Fibroblast of villous mesenchyme (primary cell): ENCODE data around the gene OAF. TPM values are rescaled to one million over a fixed set of nuclear protein-coding genes. Genes with fewer than 3 reads are reported as not detected.

Experiments
- DNase-seq: peaks from one replicate; pipeline ENCODE4 v3.0.0-alpha.2; 2010; ENCODE audit warnings: low read depth
- H3K4me3 ChIP-seq: 2 replicates; pipeline ENCODE4 v1.5.1; 2011; ENCODE audit warnings: low read depth, mild to moderate bottlenecking, low read length
- total RNA-seq: library from RNA; depleted of rRNA; stranded (reverse); fragments of >200 nt; gene quantifications from 2 replicates; pipeline ENCODE4 v1.2.3, GENCODE V29; 2012
- TF ChIP-seq, protein P1 (sequence below): IDR thresholded peaks from 2 replicates; pipeline ENCODE4 v1.5.1; 2012; ENCODE audit warnings: low read depth, mild to moderate bottlenecking, low read length; ENCODE audit not compliant: insufficient read depth

Gene OAF
- total RNA-seq, 1 donor, result 31.5 TPM

DNA sequence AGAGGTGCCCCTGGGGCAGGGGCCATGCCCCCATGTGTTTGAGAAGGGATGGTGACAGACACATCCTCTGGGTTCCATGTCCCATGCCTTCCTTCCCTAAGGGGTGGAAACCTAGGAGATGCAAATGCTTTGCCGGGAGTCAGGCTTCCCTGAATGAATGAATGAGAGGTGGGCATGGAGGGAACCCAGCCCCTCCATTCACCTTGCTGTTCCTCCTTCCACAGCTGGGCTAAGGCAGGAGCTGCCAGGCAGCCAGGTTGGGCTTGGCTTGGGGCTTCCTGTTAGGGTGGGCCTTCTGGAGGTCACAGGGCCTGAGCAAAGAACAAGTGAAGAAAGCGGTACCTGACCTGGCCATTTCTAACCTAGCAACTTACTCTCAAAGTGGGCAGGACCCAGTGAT lies 30.0 kb downstream of the OAF start:
- TF ChIP-seq, protein P1, sequence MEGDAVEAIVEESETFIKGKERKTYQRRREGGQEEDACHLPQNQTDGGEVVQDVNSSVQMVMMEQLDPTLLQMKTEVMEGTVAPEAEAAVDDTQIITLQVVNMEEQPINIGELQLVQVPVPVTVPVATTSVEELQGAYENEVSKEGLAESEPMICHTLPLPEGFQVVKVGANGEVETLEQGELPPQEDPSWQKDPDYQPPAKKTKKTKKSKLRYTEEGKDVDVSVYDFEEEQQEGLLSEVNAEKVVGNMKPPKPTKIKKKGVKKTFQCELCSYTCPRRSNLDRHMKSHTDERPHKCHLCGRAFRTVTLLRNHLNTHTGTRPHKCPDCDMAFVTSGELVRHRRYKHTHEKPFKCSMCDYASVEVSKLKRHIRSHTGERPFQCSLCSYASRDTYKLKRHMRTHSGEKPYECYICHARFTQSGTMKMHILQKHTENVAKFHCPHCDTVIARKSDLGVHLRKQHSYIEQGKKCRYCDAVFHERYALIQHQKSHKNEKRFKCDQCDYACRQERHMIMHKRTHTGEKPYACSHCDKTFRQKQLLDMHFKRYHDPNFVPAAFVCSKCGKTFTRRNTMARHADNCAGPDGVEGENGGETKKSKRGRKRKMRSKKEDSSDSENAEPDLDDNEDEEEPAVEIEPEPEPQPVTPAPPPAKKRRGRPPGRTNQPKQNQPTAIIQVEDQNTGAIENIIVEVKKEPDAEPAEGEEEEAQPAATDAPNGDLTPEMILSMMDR, result no peak
- no peak for DNase-seq
- H3K4me3 ChIP-seq, result no peak overlapping the region

DNA sequence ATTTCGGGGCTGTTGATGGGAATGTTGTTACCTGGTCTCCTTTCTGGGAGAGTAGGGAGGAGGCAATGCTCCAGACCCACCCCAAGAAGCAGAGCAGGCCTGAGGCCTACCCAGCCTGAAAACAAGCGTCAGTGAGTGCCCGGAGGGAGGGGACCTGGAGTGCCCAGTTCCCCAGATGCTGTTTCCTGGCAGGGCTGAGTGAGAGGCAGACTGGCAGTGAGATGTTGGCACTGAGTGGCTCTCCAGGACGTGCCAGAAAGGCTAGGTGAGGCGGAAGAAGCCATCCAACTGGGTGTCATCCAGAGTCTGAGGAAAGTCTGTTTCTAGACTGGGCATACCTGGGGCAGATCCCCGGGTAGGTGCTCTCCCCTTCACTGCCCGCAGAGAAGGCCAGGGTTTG lies 30.4 kb downstream of the OAF start:
- TF ChIP-seq, protein P1, result no peak
- no peak overlapping the region for H3K4me3 ChIP-seq
- no peak for DNase-seq

DNA sequence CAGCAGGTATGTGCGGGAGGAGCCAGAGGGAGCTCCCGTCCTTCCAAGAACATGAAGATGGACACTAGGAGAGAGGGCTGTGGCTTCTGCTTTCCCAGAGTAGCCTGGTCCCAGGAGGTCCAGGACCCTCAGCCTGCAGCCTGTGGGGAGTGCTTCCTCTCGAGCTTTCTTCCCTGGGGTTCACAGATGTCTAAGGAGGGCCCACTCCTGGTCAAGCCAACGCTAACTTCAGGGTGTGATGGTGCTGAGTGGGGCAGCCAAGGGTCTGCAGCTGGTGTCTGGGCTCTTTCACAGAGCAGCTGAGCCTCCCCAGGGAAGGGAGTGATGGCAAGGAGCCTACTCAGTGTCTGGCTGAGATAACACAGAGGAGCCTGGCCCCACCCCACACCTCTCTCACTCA lies 32.4 kb downstream of the OAF start:
- TF ChIP-seq, protein P1, result no peak
- no peak for DNase-seq
- H3K4me3 ChIP-seq, result no peak overlapping the region

DNA sequence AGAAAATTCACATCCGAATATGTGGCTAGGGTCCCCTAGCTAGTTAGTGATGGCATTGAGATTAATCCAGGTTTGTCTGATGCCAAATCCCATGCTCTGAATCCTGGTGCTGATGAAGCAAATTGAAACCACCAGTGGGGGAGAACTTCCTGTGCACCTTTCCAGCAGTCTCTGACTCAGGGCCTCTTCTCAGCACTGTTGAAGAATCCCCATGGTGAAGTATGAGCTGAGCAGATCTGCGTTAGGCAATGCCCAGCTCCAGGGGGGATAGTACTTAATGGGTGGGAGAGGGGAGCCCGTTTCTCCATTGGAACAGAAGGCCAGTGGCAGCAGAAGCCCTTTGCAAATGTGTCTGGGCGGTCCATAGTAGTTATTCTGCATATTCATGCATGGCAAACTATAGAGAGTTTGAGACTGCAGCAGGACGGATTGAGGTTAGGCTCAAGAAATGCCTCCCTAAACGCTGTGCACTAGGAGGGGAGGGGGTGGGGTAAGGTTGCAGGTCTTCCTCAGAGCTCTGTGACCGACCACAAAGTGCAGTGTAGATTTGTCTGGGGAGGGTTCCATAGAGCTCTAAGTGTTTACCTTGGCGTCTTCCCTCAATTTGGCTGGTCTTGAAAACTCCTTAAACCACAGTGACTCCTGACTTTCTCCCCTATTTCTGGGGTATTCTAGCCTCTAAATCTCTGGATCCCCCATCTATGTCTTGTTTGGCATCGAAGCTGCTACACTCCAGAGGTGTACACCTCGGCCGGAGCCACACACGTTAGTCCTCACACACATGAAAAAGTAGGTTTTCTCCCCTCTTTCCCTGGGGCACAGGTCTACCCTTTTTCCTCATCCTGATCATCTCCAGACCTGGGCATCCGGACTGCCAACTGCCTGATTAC lies 33.9 kb downstream of the OAF start:
- H3K4me3 ChIP-seq, result no peak overlapping the region
- no peak for DNase-seq
- TF ChIP-seq, protein P1, result no peak

DNA sequence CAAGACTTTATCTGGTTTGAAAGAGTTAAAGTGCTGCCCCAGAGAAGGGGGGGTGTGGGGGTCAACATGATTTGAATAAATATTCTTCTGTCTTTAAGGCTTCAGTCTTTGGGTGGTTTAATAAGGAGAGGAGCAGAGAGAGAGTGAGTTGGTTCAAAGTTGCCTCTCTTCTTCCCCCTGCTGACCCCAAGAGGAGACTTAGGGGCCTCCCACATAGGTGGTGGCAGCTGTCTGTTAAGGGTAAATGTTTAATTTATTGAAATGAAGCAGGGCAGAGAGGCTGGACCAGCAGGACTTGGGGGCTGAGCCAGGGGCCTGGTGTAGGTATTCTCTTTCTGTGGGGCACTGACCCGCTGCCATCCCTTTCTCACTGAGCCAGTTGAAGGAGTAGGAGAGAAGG lies 34.6 kb downstream of the OAF start:
- no peak for DNase-seq
- no peak overlapping the region for H3K4me3 ChIP-seq
- TF ChIP-seq, protein P1, result no peak

DNA sequence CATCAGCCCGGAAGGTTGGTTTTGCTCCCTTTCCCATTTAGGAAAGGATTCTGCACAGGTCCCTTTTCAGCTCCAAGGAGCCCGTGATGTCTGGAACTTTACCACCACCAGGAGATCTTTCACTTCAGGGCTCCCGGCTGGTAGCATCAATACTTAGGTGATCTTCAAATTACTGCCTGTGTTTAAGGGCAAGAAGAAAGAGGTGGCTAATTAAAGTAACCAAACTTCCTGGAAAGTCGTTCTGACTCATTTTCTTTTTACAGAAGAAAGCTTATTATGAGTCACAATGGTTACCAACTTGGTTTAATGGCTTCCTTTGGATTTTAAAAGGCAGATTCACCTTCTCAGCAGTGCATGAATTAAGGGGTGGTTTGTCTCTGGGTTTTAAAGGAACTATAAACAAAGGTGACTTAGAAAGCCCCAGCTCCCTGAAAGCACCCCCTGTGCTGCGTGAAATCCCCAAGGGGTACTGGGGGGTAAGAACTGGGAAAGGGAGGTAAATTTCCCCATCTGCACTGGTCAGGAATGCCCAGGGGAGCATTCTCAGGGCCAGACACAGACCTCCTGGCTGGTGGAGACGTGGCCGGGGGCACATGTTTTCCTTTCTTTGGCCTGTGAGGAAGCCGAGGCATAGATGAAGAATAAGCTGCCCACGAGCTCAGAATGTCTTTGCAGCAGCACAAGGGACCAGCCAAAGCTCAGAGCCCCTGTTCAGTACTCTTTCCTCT lies 37.9 kb downstream of the OAF start:
- peak; percentile 22 for DNase-seq
- TF ChIP-seq, protein P1, result no peak
- H3K4me3 ChIP-seq, result no peak overlapping the region
